Left lung (tissue), 10 donors: ENCODE data around the gene SPINT1. TPM values are rescaled to one million over a fixed set of nuclear protein-coding genes. Genes with fewer than 3 reads are reported as not detected.

Experiments used
- ATAC-seq: fragments of 200-7000 bp; cut with Tn5 transposase; one replicate; pipeline ENCODE4 v1.9.1; 2020; ENCODE audit warnings: moderate library complexity
- DNase-seq, 4 donors: peaks; one replicate each; pipeline ENCODE4 v3.0.0-alpha.2; 2013 to 2020
- H3K27ac ChIP-seq, 2 donors: fragments of 200-600 bp; sonication (generic) in 1 of 2; one replicate each; pipeline versions ENCODE4 v1.5.0 to v1.8.0; 2020 to 2021
- H3K27me3 ChIP-seq, 2 donors: fragments of 200-600 bp; sonication (generic) in 1 of 2; one replicate each; pipeline versions ENCODE4 v1.5.0 to v1.8.0; 2020 to 2021
- H3K36me3 ChIP-seq, 2 donors: fragments of 200-600 bp; sonication (generic) in 1 of 2; one replicate each; pipeline versions ENCODE4 v1.5.0 to v1.8.0; 2020 to 2021
- H3K4me1 ChIP-seq, 2 donors: fragments of 200-600 bp; one replicate each; pipeline ENCODE4 v1.8.0; 2021
- H3K4me3 ChIP-seq, 2 donors: fragments of 200-600 bp; sonication (generic) in 1 of 2; one replicate each; pipeline versions ENCODE4 v1.5.0 to v1.8.0; 2020 to 2021; ENCODE audit warnings: mild to moderate bottlenecking in 1 of 2
- H3K9me3 ChIP-seq, 2 donors: fragments of 200-600 bp; sonication (generic) in 1 of 2; one replicate each; pipeline versions ENCODE4 v1.5.0 to v1.8.0; 2020 to 2021
- intact Hi-C, 2 donors: fragments of 100-400 bp; cut with DNase I; formaldehyde crosslinking; loops; one replicate each; pipeline versions ENCODE4 v1.11.2 to v1.14.2; 2022
- polyA plus RNA-seq, 6 donors: library from polyadenylated mRNA; unstranded; fragments of 120-200 nt; gene quantifications; one replicate each; pipeline ENCODE4 v1.2.1, GENCODE V29; 2013; ENCODE audit not compliant: insufficient read length in 6 of 6
- total RNA-seq, 2 donors: library from RNA; stranded (reverse); fragmentation: NEBNext Ultra II Directional; extraction: Animal tissue kit (Norgen Biotek cat#: 25700); gene quantifications; one replicate each; pipeline ENCODE4 v1.2.1, GENCODE V29; 2021
- TF ChIP-seq, protein P1 (sequence below), 2 donors: fragments of 200-600 bp; sonication (generic) in 1 of 2; IDR thresholded peaks; one replicate each; pipeline versions ENCODE4 v1.5.0 to v1.8.0; 2021; ENCODE audit warnings: antibody characterized with exemption in 2 of 2
- donor health status: DM: no; HTN: yes; CAD: no.
- donor health status: DM: no; HTN: no; CAD: no.

SPINT1 gene
- total and polyA plus RNA-seq, 8 donors = 51.8 to 160 (median 67.5) TPM

DNA sequence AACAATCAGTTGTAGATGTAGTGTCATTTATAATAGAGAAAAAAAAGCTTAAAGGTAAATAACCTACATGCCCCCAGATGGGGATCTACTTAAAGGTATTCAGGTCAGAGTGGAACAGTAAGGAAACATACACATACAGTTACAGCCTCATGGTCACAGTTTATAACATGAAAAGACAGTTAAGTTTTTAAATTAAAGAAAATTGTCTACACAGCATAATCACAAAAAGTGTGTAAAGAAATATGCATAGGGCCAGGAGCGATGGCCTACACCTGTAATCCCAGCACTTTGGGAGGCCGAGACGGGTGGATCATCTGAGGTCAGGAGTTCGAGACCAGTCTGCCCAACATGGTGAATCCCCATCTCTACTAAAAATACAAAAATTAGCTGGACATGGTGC, 23.4 kb downstream of the SPINT1 start:
- Histone ChIP-seq H3K9me3 (no peaks in the 10 kb centered on the region), H3K27me3 (peaks cover 0 to 5% of the 10 kb centered on the region in 2 donors), H3K27ac (no peak overlapping the region), H3K4me3 (no peak overlapping the region), H3K36me3 (no peaks in the 10 kb centered on the region), H3K4me1 (no peaks in the 10 kb centered on the region)
- ATAC-seq (no peak), DNase-seq (no peak)
- TF ChIP-seq, protein P1, sequence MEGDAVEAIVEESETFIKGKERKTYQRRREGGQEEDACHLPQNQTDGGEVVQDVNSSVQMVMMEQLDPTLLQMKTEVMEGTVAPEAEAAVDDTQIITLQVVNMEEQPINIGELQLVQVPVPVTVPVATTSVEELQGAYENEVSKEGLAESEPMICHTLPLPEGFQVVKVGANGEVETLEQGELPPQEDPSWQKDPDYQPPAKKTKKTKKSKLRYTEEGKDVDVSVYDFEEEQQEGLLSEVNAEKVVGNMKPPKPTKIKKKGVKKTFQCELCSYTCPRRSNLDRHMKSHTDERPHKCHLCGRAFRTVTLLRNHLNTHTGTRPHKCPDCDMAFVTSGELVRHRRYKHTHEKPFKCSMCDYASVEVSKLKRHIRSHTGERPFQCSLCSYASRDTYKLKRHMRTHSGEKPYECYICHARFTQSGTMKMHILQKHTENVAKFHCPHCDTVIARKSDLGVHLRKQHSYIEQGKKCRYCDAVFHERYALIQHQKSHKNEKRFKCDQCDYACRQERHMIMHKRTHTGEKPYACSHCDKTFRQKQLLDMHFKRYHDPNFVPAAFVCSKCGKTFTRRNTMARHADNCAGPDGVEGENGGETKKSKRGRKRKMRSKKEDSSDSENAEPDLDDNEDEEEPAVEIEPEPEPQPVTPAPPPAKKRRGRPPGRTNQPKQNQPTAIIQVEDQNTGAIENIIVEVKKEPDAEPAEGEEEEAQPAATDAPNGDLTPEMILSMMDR (IDR thresholded peaks at IDR 0.05) = no peak
- intact Hi-C loops = no loop called here

DNA sequence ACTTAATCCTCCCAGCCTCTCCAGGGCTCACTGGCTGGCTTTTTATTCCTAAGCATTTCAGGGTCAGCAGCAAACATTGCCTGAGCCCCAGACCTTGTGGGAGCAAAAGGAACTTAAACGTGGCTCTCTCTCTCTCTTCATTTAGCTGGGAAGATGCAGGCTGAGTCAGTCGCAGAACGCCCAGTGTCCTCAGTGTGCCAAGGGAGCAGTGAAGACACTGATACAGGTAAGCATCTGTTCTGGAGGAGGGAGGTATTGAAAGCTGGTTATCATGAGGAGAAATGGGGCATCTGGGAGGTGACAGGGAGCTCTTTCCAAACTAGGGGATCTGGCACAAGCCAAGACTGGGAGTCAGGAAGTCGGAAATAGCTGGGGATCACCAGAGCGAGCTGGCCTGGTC, 25.8 kb downstream of the SPINT1 start:
- Histone ChIP-seq H3K27me3 (peaks cover 0 to 30% of the 10 kb centered on the region in 2 donors), H3K4me1 (peaks cover 0 to 15% of the 10 kb centered on the region in 2 donors), H3K27ac (no peak overlapping the region), H3K9me3 (no peaks in the 10 kb centered on the region), H3K4me3 (no peak overlapping the region), H3K36me3 (no peaks in the 10 kb centered on the region)
- no peak for DNase-seq
- no peak for ATAC-seq
- TF ChIP-seq, protein P1 (IDR thresholded peaks at IDR 0.05) = no peak
- intact Hi-C loops = no loop called here

DNA sequence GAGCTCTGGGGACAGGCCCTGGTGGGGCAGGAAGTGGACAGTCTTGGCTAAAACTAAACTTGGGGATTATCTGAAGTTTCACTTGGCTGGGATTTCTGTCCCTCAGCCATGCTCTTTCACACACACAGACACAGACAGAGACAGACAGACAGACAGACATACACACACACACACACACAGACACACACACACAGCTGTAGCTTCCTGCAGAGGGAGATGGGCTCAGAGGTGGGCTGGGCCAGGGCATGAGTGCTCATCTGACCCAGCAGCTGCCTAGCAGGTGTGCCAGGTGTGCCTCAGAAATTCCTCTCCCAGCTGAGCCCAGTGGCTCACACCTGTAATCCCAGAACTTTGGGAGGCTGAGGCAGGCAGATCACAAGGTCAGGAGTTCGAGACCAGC, 26.9 kb downstream of the SPINT1 start:
- ATAC-seq = no peak
- no peak overlapping the region for H3K27ac ChIP-seq
- H3K36me3 ChIP-seq = no peaks in the 10 kb centered on the region
- H3K9me3 ChIP-seq = no peaks in the 10 kb centered on the region
- peaks cover 0 to 15% of the 10 kb centered on the region in 2 donors for H3K4me1 ChIP-seq
- TF ChIP-seq, protein P1 (IDR thresholded peaks at IDR 0.05) = no peak
- H3K4me3 ChIP-seq = no peak overlapping the region
- DNase-seq = no peak
- peaks cover 0 to 33% of the 10 kb centered on the region in 2 donors for H3K27me3 ChIP-seq
- intact Hi-C loops = no loop called here

DNA sequence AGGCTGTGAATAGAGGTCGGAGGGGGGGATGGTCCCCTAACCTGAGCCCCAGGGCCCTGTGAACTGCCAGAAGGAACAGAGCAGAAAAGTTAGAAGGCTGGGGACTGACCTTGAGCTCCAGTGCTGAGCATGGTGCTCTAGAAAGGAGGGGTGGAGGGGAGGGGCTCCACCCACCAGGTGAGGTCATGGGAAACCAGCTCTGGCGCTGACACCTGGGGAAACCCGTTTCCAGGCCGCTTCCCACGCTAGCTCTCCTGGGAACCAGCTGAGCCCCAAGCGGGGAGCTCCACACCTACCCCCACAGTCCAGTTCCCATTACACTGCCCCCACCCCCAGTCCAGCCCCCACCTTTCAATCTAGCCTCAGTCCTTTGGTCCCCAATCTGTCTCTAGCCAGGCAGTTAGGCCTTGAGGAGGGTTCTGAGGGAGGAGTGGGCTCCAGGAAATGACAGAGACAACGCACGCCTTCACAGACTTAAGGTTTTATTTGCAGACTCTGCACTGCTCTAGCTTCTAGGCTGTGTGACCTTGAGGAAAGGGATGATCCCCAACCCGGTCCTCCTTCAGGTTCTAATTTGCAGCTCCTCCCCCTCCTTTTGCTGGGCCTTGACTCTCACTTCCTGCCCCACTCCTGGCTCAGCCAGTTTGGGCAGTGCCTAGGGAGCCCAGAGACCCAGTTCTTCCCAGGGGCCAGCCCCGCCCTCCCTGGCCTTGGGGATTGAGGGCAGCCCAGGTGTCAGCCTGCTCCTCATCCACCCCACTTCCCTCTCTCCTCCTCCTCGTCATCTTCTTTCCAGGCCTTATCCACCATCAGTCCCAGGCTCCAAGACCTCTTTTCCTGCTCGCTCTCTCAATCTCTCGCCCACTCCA, 28.1 kb downstream of the SPINT1 start:
- no peak overlapping the region for H3K27ac ChIP-seq
- DNase-seq (peak in 3 of 4 donors; percentile 37 to 83 (median 60)), ATAC-seq (peak; percentile 81)
- TF ChIP-seq, protein P1 (IDR thresholded peaks at IDR 0.05) = no peak
- H3K27me3 ChIP-seq = peaks cover 0 to 33% of the 10 kb centered on the region in 2 donors
- H3K4me1 ChIP-seq = peaks cover 0 to 15% of the 10 kb centered on the region in 2 donors
- H3K9me3 ChIP-seq = no peaks in the 10 kb centered on the region
- H3K36me3 ChIP-seq = no peaks in the 10 kb centered on the region
- intact Hi-C loops = no loop called here
- no peak overlapping the region for H3K4me3 ChIP-seq

DNA sequence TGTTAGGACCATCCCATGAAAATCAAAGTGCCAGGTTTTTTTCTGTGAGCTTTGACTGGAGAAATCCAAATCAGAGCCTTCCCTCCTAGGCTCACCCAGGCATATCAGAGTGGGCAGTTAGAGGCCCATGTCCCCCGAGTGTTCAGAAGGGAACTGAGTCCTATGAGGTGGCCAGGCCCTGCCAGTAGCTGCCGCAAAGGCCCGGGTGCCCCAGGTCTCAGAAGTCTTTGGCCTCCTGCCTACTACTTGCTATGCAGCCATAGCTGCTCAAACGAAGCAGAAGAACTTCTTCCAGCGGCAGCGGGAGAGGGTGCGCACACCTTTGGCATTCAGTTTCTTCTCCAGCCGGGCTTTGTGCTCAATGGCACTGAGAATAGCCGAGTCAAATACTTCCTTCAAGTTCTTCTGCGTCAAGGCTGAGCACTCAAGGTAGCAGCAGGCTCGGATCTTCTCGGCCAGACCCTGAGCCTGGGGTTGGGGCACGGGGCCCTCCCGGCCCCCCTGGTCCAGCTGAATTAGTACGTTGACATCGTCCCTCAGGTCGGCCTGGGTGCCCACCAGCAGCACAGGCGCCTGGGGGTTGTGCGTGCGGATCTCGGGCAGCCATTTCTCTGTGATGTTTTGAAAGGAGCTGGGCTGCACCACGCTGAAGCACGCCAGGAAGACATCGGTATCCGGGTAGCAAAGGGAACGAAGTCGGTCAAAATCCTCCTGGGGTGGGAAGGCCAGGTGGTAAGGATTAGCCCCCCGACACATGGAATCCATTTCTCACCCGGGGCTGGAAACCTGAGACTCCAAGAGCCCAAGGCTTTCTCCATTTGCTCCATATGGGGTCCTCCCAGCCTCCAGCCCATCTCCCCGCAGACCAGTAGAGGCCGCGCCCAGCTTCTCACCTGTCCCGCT, 29.2 kb downstream of the SPINT1 start:
- Histone ChIP-seq H3K4me3 (peak overlapping the region; percentile 48 to 50), H3K9me3 (no peaks in the 10 kb centered on the region), H3K4me1 (peaks cover 0 to 15% of the 10 kb centered on the region in 2 donors), H3K27ac (no peak overlapping the region), H3K27me3 (peaks cover 0 to 33% of the 10 kb centered on the region in 2 donors), H3K36me3 (no peaks in the 10 kb centered on the region)
- ATAC-seq = no peak
- DNase-seq = no peak
- TF ChIP-seq, protein P1 (IDR thresholded peaks at IDR 0.05) = no peak
- intact Hi-C loops = no loop called here
